Jurkat, Clone E6-1 (cell line): ENCODE data around the gene ATXN7L3.
"Not testable (repeated sequence)": the region's sequence is repeated elsewhere in the genome, so short reads cannot be mapped to it uniquely, and the experiment has no call there.

Experiments used
- DNase-seq: peaks from one replicate; pipeline ENCODE4 v3.0.0-alpha.2; 2011; ENCODE audit warnings: low read depth, low spot score
- H3K4me3 ChIP-seq: 2 replicates; pipeline ENCODE4 v1.5.1; 2011; ENCODE audit warnings: mild to moderate bottlenecking, low read length, control low read depth, moderate library complexity

The ATXN7L3 gene

DNA sequence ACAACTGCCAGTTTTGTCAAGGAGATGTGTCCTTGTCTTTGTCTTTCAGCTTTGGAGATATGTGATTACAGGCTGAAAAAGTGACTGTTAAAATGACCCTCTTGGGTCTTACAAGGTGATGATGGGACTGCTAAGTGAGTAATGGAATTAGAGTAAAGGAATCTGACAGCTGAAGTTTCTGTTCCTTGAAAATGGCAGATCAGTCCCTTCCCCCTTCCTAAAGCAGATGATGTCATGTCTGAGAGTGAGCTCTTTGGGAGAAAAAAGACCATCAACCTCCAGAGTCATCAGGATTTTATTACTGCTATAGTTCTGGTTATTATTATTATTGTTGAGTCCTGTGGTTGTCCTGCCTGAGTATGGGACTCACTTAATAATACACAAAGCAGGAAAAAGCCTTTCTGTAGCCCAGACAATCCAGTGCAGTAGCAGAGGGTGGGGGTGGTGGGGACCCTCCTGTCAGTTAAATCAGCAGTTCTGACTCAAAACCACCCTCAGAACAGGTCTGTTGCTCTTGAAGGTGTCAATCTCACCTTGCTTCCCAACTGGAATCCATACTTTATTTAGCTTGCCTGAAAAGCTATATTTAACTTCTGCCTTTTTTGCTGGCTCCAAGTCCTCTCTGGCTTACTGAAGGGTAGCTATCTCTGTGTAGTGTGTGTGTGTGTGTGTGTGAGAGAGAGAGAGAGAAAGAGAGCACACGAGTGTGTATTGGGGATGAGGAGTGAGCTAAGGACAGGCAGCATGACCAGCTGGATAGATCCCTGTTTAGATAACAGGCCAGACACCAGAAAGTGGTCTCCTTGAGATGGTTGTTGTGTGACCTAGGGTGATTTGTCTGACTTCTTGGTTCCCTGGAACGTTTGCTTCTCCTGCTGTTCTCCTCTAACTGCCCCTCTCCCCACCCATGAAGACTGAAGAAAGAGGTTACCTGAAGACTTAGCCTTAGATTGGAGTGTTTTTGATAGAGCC, 53.0 kb downstream of the ATXN7L3 start:
- no peak overlapping the region for H3K4me3 ChIP-seq
- DNase-seq, result no peak

DNA sequence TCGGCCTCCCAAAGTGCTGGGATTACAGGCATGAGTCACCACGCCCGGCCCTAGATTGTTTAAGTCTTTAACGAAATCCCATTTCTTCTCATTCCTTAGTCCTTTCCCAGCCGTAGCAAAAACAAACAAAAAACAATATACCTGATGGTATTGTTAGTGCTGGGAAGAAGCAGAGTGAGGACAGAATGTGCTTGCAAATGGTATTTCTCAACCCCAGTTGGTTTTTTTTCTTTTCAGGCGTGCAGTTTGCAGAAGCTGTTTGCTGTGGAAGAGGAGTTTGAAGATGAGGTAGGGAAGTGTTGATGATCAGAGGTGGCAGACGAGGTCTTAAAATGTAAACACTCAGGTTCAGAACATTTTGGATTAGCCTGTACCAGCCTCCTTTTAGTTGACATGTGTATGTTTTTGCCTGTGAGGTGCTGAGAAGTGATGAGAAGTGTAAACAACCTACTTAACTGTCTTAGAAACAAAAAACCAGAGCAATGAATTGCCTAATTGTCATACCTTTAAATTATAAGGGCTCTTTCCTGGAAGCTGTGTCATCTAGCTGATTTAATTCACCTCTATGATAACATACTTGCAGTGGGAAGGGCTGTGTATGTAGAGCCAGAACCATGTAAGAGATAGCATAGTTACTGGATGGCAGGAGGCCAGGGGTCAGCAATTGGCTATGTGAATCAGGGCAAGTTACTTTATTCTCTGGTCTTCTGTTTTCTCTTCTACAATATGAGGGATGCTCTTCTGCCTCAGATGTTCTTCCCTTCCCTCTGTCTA, 54.5 kb downstream of the ATXN7L3 start:
- H3K4me3 ChIP-seq, result no peak overlapping the region
- no peak for DNase-seq

DNA sequence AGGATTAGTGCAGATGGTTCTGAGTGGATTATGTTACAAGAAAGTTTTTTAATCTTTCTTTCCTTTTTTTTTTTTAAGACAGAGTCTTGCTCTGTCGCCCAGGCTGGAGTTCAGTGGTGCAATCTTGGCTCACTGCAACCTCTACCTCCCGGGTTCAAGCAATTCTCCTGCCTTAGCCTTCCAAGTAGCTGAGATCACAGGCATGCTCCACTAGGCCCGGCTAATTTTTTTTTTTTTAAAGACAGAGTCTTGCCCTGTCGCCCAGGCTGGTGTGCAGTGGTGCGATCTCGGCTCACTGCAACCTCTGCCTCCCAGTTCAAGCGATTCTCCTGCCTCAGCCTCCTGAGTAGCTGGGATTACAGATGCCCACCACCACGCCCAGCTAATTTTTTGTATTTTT, 55.8 kb downstream of the ATXN7L3 start:
- H3K4me3 ChIP-seq, DNase-seq: not testable (repeated sequence)
